H9 (cell line): ENCODE results near the gene HPF1. TPM values are rescaled to one million over a fixed set of nuclear protein-coding genes. Genes with fewer than 3 reads are reported as not detected.
"Not testable (repeated sequence)": the region's sequence is repeated elsewhere in the genome, so short reads cannot be mapped to it uniquely, and the experiment has no call there.

Source experiments
- DNase-seq: peaks from one replicate; pipeline ENCODE4 v3.0.0-alpha.2; 2017
- H2AFZ ChIP-seq: one replicate; pipeline ENCODE4 v1.6.1; 2013; ENCODE audit warnings: mild to moderate bottlenecking, low read length, control low read depth, moderate library complexity
- H2AK5ac ChIP-seq: 2 replicates; pipeline ENCODE4 v1.6.1; 2013; ENCODE audit warnings: low read length, control low read depth, mixed read lengths; ENCODE audit not compliant: insufficient read length
- H2BK120ac ChIP-seq: one replicate; pipeline ENCODE4 v1.6.1; 2013; ENCODE audit warnings: low read depth, mild to moderate bottlenecking, low read length, control low read depth, inconsistent platforms; ENCODE audit not compliant: poor library complexity, severe bottlenecking
- H2BK12ac ChIP-seq: 2 replicates; pipeline ENCODE4 v1.6.1; 2013; ENCODE audit warnings: low read length, control low read depth, mixed read lengths, low read depth; ENCODE audit not compliant: insufficient read length
- H2BK15ac ChIP-seq: 2 replicates; pipeline ENCODE4 v1.6.1; 2013; ENCODE audit warnings: low read depth, low read length, control low read depth
- H2BK20ac ChIP-seq: one replicate; pipeline ENCODE4 v1.6.1; 2013; ENCODE audit warnings: low read depth, mild to moderate bottlenecking, low read length, control low read depth, inconsistent platforms; ENCODE audit not compliant: poor library complexity, severe bottlenecking
- H2BK5ac ChIP-seq: 2 replicates; pipeline ENCODE4 v1.6.1; 2013; ENCODE audit warnings: low read length, control low read depth, mixed read lengths; ENCODE audit not compliant: insufficient read length
- H3K14ac ChIP-seq: 2 replicates; pipeline ENCODE4 v1.6.1; 2013; ENCODE audit warnings: low read length, control low read depth; ENCODE audit not compliant: insufficient read depth
- H3K18ac ChIP-seq: 2 replicates; pipeline ENCODE4 v1.6.1; 2013; ENCODE audit warnings: low read depth, mild to moderate bottlenecking, mixed read lengths, low read length, control low read depth; ENCODE audit not compliant: insufficient read length
- H3K23ac ChIP-seq: 2 replicates; pipeline ENCODE4 v1.6.1; 2013; ENCODE audit warnings: low read length, control low read depth, mixed read lengths, low read depth; ENCODE audit not compliant: insufficient read length
- H3K23me2 ChIP-seq: 2 replicates; pipeline ENCODE4 v1.6.1; 2013; ENCODE audit warnings: low read depth, mild to moderate bottlenecking, mixed read lengths, low read length, control low read depth; ENCODE audit not compliant: insufficient read length, poor library complexity, severe bottlenecking
- H3K27ac ChIP-seq: 2 replicates; pipeline ENCODE4 v1.5.1; 2013; ENCODE audit warnings: low read length, control low read depth, mixed read lengths, low read depth; ENCODE audit not compliant: insufficient read length
- H3K27me3 ChIP-seq: 2 replicates; pipeline ENCODE4 v1.6.1; 2013; ENCODE audit warnings: low read length, control low read depth, inconsistent platforms; ENCODE audit not compliant: insufficient read depth
- H3K4ac ChIP-seq: 2 replicates; pipeline ENCODE4 v1.6.1; 2013; ENCODE audit warnings: low read depth, mild to moderate bottlenecking, control low read depth, inconsistent platforms, low read length, moderate library complexity
- H3K4me1 ChIP-seq: 2 replicates; pipeline ENCODE4 v1.6.1; 2013; ENCODE audit warnings: low read length, control low read depth, inconsistent platforms; ENCODE audit not compliant: insufficient read depth
- H3K4me2 ChIP-seq: 2 replicates; pipeline ENCODE4 v1.6.1; 2013; ENCODE audit warnings: low read length, control low read depth, mixed read lengths; ENCODE audit not compliant: insufficient read length, insufficient read depth
- H3K56ac ChIP-seq: 2 replicates; pipeline ENCODE4 v1.6.1; 2013; ENCODE audit warnings: low read depth, mild to moderate bottlenecking, mixed read lengths, low read length, control low read depth; ENCODE audit not compliant: insufficient read length
- H3K79me1 ChIP-seq: 2 replicates; pipeline ENCODE4 v1.6.1; 2013; ENCODE audit warnings: low read depth, mild to moderate bottlenecking, moderate library complexity, low read length, control low read depth, inconsistent platforms; ENCODE audit not compliant: insufficient read depth, poor library complexity, severe bottlenecking
- H3K79me2 ChIP-seq: 2 replicates; pipeline ENCODE4 v1.6.1; 2013; ENCODE audit warnings: low read length, control low read depth, inconsistent platforms; ENCODE audit not compliant: insufficient read depth
- H3K9ac ChIP-seq: 2 replicates; pipeline ENCODE4 v1.6.1; 2013; ENCODE audit warnings: low read length, control low read depth, mixed read lengths; ENCODE audit not compliant: insufficient read length; ENCODE audit errors: extremely low read depth
- H3K9me3 ChIP-seq: one replicate; pipeline ENCODE4 v1.6.1; 2013; ENCODE audit warnings: low read depth, low read length, inconsistent platforms; ENCODE audit not compliant: control insufficient read depth
- H3T11ph ChIP-seq: one replicate; pipeline ENCODE4 v1.6.1; 2013; ENCODE audit warnings: mild to moderate bottlenecking, low read length, control low read depth, inconsistent platforms
- H4K20me1 ChIP-seq: one replicate; pipeline ENCODE4 v1.6.1; 2013; ENCODE audit not compliant: control insufficient read depth, insufficient read length, insufficient read depth
- H4K5ac ChIP-seq: 2 replicates; pipeline ENCODE4 v1.6.1; 2013; ENCODE audit warnings: low read depth, mild to moderate bottlenecking, mixed read lengths, low read length, control low read depth; ENCODE audit not compliant: insufficient read length
- H4K8ac ChIP-seq: replicated peaks from 2 replicates; pipeline ENCODE4 v1.6.1; 2013; ENCODE audit warnings: low read length, control low read depth, mixed read lengths, low read depth; ENCODE audit not compliant: insufficient read length
- H4K91ac ChIP-seq: 2 replicates; pipeline ENCODE4 v1.6.1; 2013; ENCODE audit warnings: low read depth, mild to moderate bottlenecking, moderate library complexity, mixed read lengths, low read length, control low read depth; ENCODE audit not compliant: insufficient read length
- H3K27ac Mint-ChIP-seq, 3 experiments: 2 replicates in 2 of 3; 3 replicates in 1 of 3; pipeline ENCODE4 v1.8.0; 2020 to 2021; ENCODE audit warnings: mixed read lengths in 3 of 3, mild to moderate bottlenecking in 1 of 3, moderate library complexity in 1 of 3
- H3K27me3 Mint-ChIP-seq: 2 replicates; pipeline ENCODE4 v1.8.0; 2021; ENCODE audit warnings: low read depth, mild to moderate bottlenecking, moderate library complexity, mixed read lengths
- H3K36me3 Mint-ChIP-seq, 3 experiments: 2 replicates in 2 of 3; 3 replicates in 1 of 3; pipeline ENCODE4 v1.8.0; 2020 to 2021; ENCODE audit warnings: low read depth in 3 of 3, mixed read lengths in 3 of 3; ENCODE audit not compliant: insufficient read depth in 1 of 3
- H3K4me1 Mint-ChIP-seq, 2 experiments: 2 replicates each; pipeline ENCODE4 v1.8.0; 2020; ENCODE audit warnings: mixed read lengths in 2 of 2
- H3K4me3 Mint-ChIP-seq, 2 experiments: 2 replicates in 1 of 2; 3 replicates in 1 of 2; pipeline ENCODE4 v1.8.0; 2020 to 2021; ENCODE audit warnings: mild to moderate bottlenecking in 2 of 2, mixed read lengths in 2 of 2, moderate library complexity in 1 of 2
- H3K9me3 Mint-ChIP-seq, 2 experiments: 2 replicates in 1 of 2; 3 replicates in 1 of 2; pipeline ENCODE4 v1.8.0; 2020; ENCODE audit warnings: mild to moderate bottlenecking in 2 of 2, mixed read lengths in 2 of 2, moderate library complexity in 1 of 2
- WGBS: extraction: QIAGEN DNeasy Blood & Tissue Kit; methylation state at CpG from one replicate; pipeline ENCODE4 v1.1.7; 2013; ENCODE audit warnings: missing lambda C conversion rate, low lambda C conversion rate, mixed read lengths; ENCODE audit not compliant: insufficient read length; ENCODE audit errors: extremely low coverage; 5-methylcytosine and 5-hydroxymethylcytosine counted together
- total RNA-seq: library from RNA; stranded (reverse); gene quantifications from 2 replicates; pipeline ENCODE4 v1.2.1, GENCODE V29; 2021
- TF ChIP-seq, protein P1 (sequence below): fragments of 200-600 bp; sonication (generic); conservative IDR thresholded peaks from 3 replicates; pipeline ENCODE4 v1.8.0; 2021; ENCODE audit warnings: antibody characterized with exemption, mild to moderate bottlenecking

Gene HPF1
- total RNA-seq, 1 experiment from 2014 or later: 32.1 TPM

GRCh38 chr4:169773889-169774288, 16.1 kb upstream of the HPF1 start:
- peaks cover 0 to 3% (median 0%) of the 10 kb centered on the region in 3 experiments; a peak in 1 of 7 replicates for H3K36me3 Mint-ChIP-seq
- H3K18ac ChIP-seq: no peak overlapping the region
- H2AK5ac ChIP-seq: no peak overlapping the region
- H4K5ac ChIP-seq: no peak overlapping the region
- WGBS: no CpG with 5 or more reads among the region's 7 CpGs
- no peak overlapping the region for H2BK12ac ChIP-seq
- H3K27me3 Mint-ChIP-seq: no peaks in the 10 kb centered on the region; the same call in 1 of the 2 replicates
- no peaks in the 10 kb centered on the region for H3K4me1 ChIP-seq
- no peaks in the 10 kb centered on the region for H4K20me1 ChIP-seq
- no peak for DNase-seq
- no peak overlapping the region for H3K4ac ChIP-seq
- peaks cover 4 to 5% of the 10 kb centered on the region in 2 experiments; a peak in 3 of 4 replicates for H3K4me1 Mint-ChIP-seq
- no peak overlapping the region for H3K27ac ChIP-seq
- no peak overlapping the region for H2AFZ ChIP-seq
- no peak overlapping the region for H2BK15ac ChIP-seq
- H3K9me3 Mint-ChIP-seq: peaks cover 2% of the 10 kb centered on the region in 2 experiments; a peak in 1 of 5 replicates
- H3K9ac ChIP-seq: no peak overlapping the region
- H3T11ph ChIP-seq: no peak overlapping the region
- peaks cover 3% of the 10 kb centered on the region for H3K23me2 ChIP-seq
- H3K27me3 ChIP-seq: no peaks in the 10 kb centered on the region
- TF ChIP-seq, protein P1, sequence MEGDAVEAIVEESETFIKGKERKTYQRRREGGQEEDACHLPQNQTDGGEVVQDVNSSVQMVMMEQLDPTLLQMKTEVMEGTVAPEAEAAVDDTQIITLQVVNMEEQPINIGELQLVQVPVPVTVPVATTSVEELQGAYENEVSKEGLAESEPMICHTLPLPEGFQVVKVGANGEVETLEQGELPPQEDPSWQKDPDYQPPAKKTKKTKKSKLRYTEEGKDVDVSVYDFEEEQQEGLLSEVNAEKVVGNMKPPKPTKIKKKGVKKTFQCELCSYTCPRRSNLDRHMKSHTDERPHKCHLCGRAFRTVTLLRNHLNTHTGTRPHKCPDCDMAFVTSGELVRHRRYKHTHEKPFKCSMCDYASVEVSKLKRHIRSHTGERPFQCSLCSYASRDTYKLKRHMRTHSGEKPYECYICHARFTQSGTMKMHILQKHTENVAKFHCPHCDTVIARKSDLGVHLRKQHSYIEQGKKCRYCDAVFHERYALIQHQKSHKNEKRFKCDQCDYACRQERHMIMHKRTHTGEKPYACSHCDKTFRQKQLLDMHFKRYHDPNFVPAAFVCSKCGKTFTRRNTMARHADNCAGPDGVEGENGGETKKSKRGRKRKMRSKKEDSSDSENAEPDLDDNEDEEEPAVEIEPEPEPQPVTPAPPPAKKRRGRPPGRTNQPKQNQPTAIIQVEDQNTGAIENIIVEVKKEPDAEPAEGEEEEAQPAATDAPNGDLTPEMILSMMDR: no peak
- no peak overlapping the region for H4K8ac ChIP-seq
- H3K23ac ChIP-seq: no peak overlapping the region
- no peak overlapping the region for H3K27ac Mint-ChIP-seq
- no peak overlapping the region for H3K4me2 ChIP-seq
- no peak overlapping the region for H3K14ac ChIP-seq
- no peak overlapping the region for H2BK120ac ChIP-seq
- no peak overlapping the region for H3K4me3 Mint-ChIP-seq
- no peaks in the 10 kb centered on the region for H3K79me2 ChIP-seq
- no peaks in the 10 kb centered on the region for H3K79me1 ChIP-seq
- no peaks in the 10 kb centered on the region for H3K9me3 ChIP-seq
- H3K56ac ChIP-seq: no peak overlapping the region
- no peak overlapping the region for H4K91ac ChIP-seq
- H2BK20ac ChIP-seq: no peak overlapping the region
- H2BK5ac ChIP-seq: no peak overlapping the region

- not testable (repeated sequence) for H3K79me2 ChIP-seq, H3K4ac ChIP-seq, H2BK120ac ChIP-seq, H2BK12ac ChIP-seq, DNase-seq, H3K4me3 Mint-ChIP-seq, H2BK15ac ChIP-seq, H3T11ph ChIP-seq, H3K23me2 ChIP-seq, H3K9me3 Mint-ChIP-seq, H3K14ac ChIP-seq, H3K4me1 Mint-ChIP-seq, H4K91ac ChIP-seq, H2AK5ac ChIP-seq, H4K5ac ChIP-seq, H3K27ac ChIP-seq, H3K9me3 ChIP-seq, H2BK5ac ChIP-seq, H3K27me3 ChIP-seq, H3K9ac ChIP-seq, H2BK20ac ChIP-seq, H3K27ac Mint-ChIP-seq, H3K23ac ChIP-seq, H3K4me1 ChIP-seq, H3K36me3 Mint-ChIP-seq, H2AFZ ChIP-seq, H3K18ac ChIP-seq, H4K8ac ChIP-seq, H3K4me2 ChIP-seq, H3K56ac ChIP-seq, H4K20me1 ChIP-seq, H3K79me1 ChIP-seq, H3K27me3 Mint-ChIP-seq
- no CpG with 5 or more reads among the region's 11 CpGs for WGBS
Measured at GRCh38 chr4:169771556-169772080, 13.9 kb upstream of the HPF1 start.
